Neural progenitor cell (in vitro differentiated cells): ENCODE data around the gene SLC45A1. TPM values are rescaled to one million over a fixed set of nuclear protein-coding genes. Genes with fewer than 3 reads are reported as not detected.

Experiments used
- DNase-seq: peaks from one replicate; pipeline ENCODE4 v3.0.0-alpha.2; 2016; ENCODE audit warnings: low spot score
- H2AFZ ChIP-seq: fragments of 200-600 bp; sonication (generic); replicated peaks from 2 replicates; pipeline ENCODE4 v1.6.1; 2016; ENCODE audit warnings: antibody characterized with exemption
- H3F3A ChIP-seq: fragments of 200-600 bp; sonication (generic); 2 replicates; pipeline ENCODE4 v1.6.1; 2016; ENCODE audit warnings: antibody characterized with exemption, low read depth
- H3K27ac ChIP-seq: fragments of 200-600 bp; sonication (generic); 2 replicates; pipeline ENCODE4 v1.5.1; 2016; ENCODE audit warnings: mild to moderate bottlenecking
- H3K27me3 ChIP-seq: fragments of 200-600 bp; sonication (generic); 2 replicates; pipeline ENCODE4 v1.6.1; 2016; ENCODE audit warnings: mild to moderate bottlenecking, moderate library complexity
- H3K36me3 ChIP-seq: fragments of 200-600 bp; sonication (generic); 2 replicates; pipeline ENCODE4 v1.5.1; 2016
- H3K4me1 ChIP-seq: fragments of 200-600 bp; sonication (generic); 2 replicates; pipeline ENCODE4 v1.6.1; 2016; ENCODE audit warnings: mixed run types
- H3K4me2 ChIP-seq: fragments of 200-600 bp; sonication (generic); 2 replicates; pipeline ENCODE4 v1.6.1; 2016
- H3K4me3 ChIP-seq: fragments of 200-600 bp; sonication (generic); 2 replicates; pipeline ENCODE4 v1.5.1; 2016
- H3K79me2 ChIP-seq: fragments of 200-600 bp; sonication (generic); 2 replicates; pipeline ENCODE4 v1.6.1; 2016; ENCODE audit warnings: low read depth
- H3K9ac ChIP-seq: fragments of 200-600 bp; sonication (generic); 2 replicates; pipeline ENCODE4 v1.6.1; 2016
- H3K9me3 ChIP-seq: fragments of 200-600 bp; sonication (generic); 2 replicates; pipeline ENCODE4 v1.5.1; 2016; ENCODE audit warnings: low read depth
- H4K20me1 ChIP-seq: fragments of 200-600 bp; sonication (generic); 2 replicates; pipeline ENCODE4 v1.6.1; 2016; ENCODE audit warnings: low read depth
- H3K27ac Mint-ChIP-seq: 3 replicates; pipeline ENCODE4 v1.8.0; 2021; ENCODE audit warnings: mixed read lengths
- H3K27me3 Mint-ChIP-seq: 2 replicates; pipeline ENCODE4 v1.8.0; 2022; ENCODE audit warnings: low read depth, mild to moderate bottlenecking, inconsistent platforms, moderate library complexity, mixed read lengths; ENCODE audit not compliant: insufficient read depth
- H3K36me3 Mint-ChIP-seq: 3 replicates; pipeline ENCODE4 v1.8.0; 2021; ENCODE audit warnings: mixed read lengths
- H3K4me1 Mint-ChIP-seq: 3 replicates; pipeline ENCODE4 v1.8.0; 2021; ENCODE audit warnings: mixed read lengths
- H3K4me3 Mint-ChIP-seq: 3 replicates; pipeline ENCODE4 v1.8.0; 2021; ENCODE audit warnings: mild to moderate bottlenecking, moderate library complexity, mixed read lengths
- H3K9me3 Mint-ChIP-seq: 3 replicates; pipeline ENCODE4 v1.8.0; 2020; ENCODE audit warnings: mixed read lengths
- EZH2 ChIP-seq: fragments of 200-600 bp; sonication (generic); IDR thresholded peaks from 2 replicates; pipeline ENCODE4 v1.6.1; 2017; ENCODE audit warnings: antibody characterized with exemption, mild to moderate bottlenecking, moderate library complexity
- EZH2phosphoT487 ChIP-seq: fragments of 200-600 bp; sonication (generic); IDR thresholded peaks from 2 replicates; pipeline ENCODE4 v1.6.1; 2017; ENCODE audit warnings: antibody characterized with exemption
- total RNA-seq: library from RNA; depleted of rRNA; stranded (reverse); fragments of >200 nt; gene quantifications from 2 replicates; pipeline ENCODE4 v1.2.3, GENCODE V29; 2015; ENCODE audit warnings: low replicate concordance
- TF ChIP-seq, protein P1 (sequence below): fragments of 200-600 bp; sonication (generic); IDR thresholded peaks from 2 replicates; pipeline ENCODE4 v1.5.1; 2017; ENCODE audit warnings: antibody characterized with exemption, mild to moderate bottlenecking

Gene SLC45A1
- total RNA-seq, 1 donor from 2014 or later, result 1.1 TPM

DNA sequence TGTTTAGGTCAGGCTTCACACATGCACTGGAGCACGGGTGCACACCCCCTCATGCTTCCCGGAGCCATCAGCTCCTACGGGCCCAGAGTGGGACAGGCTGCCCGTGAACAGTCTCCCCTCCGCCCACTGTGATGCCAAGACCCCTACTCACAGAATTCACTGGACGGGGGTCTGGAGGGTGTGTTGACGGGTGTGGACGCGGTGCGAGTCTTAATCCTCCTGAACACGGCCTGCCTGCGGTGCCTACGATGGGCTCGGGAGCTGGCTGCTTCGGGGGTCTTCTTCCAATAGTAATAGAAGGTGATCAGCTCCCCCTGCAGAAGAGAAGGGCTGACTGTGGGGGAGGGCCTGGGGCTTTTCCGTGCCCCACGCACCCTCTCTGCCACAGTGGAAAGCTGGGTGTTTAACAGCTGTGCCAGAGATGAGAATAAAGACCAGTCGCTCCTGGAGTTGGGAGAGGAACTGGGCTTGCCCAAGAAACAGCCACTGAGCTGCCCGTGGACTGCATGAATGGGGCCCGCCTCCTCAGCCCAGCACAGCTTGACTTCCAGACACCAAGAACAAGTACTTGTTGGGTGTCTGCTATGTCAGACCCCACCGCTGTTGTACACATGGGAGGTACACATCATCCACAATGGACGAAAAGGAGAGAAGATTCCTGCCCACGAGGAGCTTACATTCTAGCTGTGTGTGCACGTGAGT, 47.9 kb downstream of the SLC45A1 start:
- H3K27ac ChIP-seq, result no peak overlapping the region
- H3K4me2 ChIP-seq, result no peak overlapping the region
- H3K4me1 ChIP-seq, result peaks cover 18% of the 10 kb centered on the region
- H3K79me2 ChIP-seq, result peaks cover 48% of the 10 kb centered on the region
- peak overlapping the region; percentile 74 for H3K27ac Mint-ChIP-seq
- no peaks in the 10 kb centered on the region for H3K9me3 Mint-ChIP-seq
- TF ChIP-seq EZH2phosphoT487 (no peak), EZH2 (no peak)
- TF ChIP-seq, protein P1, sequence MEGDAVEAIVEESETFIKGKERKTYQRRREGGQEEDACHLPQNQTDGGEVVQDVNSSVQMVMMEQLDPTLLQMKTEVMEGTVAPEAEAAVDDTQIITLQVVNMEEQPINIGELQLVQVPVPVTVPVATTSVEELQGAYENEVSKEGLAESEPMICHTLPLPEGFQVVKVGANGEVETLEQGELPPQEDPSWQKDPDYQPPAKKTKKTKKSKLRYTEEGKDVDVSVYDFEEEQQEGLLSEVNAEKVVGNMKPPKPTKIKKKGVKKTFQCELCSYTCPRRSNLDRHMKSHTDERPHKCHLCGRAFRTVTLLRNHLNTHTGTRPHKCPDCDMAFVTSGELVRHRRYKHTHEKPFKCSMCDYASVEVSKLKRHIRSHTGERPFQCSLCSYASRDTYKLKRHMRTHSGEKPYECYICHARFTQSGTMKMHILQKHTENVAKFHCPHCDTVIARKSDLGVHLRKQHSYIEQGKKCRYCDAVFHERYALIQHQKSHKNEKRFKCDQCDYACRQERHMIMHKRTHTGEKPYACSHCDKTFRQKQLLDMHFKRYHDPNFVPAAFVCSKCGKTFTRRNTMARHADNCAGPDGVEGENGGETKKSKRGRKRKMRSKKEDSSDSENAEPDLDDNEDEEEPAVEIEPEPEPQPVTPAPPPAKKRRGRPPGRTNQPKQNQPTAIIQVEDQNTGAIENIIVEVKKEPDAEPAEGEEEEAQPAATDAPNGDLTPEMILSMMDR, result no peak
- no peaks in the 10 kb centered on the region for H3K27me3 ChIP-seq
- H3K27me3 Mint-ChIP-seq, result peaks cover 6% of the 10 kb centered on the region
- no peak overlapping the region for H2AFZ ChIP-seq
- H3K9me3 ChIP-seq, result no peaks in the 10 kb centered on the region
- no peak overlapping the region for H3K9ac ChIP-seq
- H3K36me3 Mint-ChIP-seq, result peaks cover 36% of the 10 kb centered on the region
- H3K36me3 ChIP-seq, result no peaks in the 10 kb centered on the region
- H3F3A ChIP-seq, result no peaks in the 10 kb centered on the region
- no peak for DNase-seq
- peaks cover 61% of the 10 kb centered on the region for H3K4me1 Mint-ChIP-seq
- no peak overlapping the region for H3K4me3 ChIP-seq
- H3K4me3 Mint-ChIP-seq, result no peak overlapping the region
- peaks cover 73% of the 10 kb centered on the region for H4K20me1 ChIP-seq

DNA sequence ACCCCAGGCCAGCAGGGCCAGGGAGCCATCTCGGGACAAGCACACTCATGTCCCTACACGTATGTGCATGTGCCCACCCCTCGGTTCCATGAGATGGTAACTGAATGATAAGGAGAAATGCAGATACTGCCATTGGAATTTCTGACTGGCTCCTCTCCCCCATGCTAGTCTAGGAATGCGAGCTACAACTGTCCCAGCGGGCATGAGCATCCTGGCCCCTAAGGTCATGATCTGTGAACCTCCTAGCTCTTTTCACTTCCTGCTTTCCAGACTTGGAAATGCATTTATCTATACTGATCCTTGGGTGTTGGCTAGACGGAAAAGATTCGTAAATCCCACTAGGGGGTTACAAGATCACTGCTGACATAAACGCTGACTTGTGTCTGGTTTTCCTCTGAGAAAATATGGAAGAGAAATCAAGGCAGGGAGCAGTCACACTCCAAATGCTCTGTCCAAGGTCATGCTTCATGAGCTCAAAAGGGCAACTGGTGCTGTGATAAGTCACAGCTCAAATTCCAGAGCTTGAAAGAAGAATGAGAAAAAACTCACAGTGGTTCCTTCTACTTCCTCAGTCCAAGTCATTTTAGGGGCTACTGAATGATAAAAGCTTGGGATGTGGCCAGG, 49.8 kb downstream of the SLC45A1 start:
- Histone ChIP-seq H3K27me3 (no peaks in the 10 kb centered on the region), H4K20me1 (peaks cover 84% of the 10 kb centered on the region), H3K79me2 (peaks cover 67% of the 10 kb centered on the region), H3K4me1 (peaks cover 36% of the 10 kb centered on the region), H3K27ac (no peak overlapping the region), H3K9me3 (no peaks in the 10 kb centered on the region), H3K9ac (no peak overlapping the region), H3K4me2 (no peak overlapping the region), H3F3A (peaks cover 9% of the 10 kb centered on the region), H3K4me3 (no peak overlapping the region), H2AFZ (no peak overlapping the region), H3K36me3 (no peaks in the 10 kb centered on the region)
- H3K4me1 Mint-ChIP-seq, result peaks cover 75% of the 10 kb centered on the region
- no peak overlapping the region for H3K4me3 Mint-ChIP-seq
- H3K36me3 Mint-ChIP-seq, result peaks cover 29% of the 10 kb centered on the region
- TF ChIP-seq EZH2phosphoT487, result no peak
- no peak for TF ChIP-seq EZH2
- TF ChIP-seq, protein P1, result no peak
- H3K9me3 Mint-ChIP-seq, result no peaks in the 10 kb centered on the region
- DNase-seq, result no peak
- H3K27ac Mint-ChIP-seq, result peak overlapping the region; percentile 32
- H3K27me3 Mint-ChIP-seq, result peaks cover 6% of the 10 kb centered on the region

DNA sequence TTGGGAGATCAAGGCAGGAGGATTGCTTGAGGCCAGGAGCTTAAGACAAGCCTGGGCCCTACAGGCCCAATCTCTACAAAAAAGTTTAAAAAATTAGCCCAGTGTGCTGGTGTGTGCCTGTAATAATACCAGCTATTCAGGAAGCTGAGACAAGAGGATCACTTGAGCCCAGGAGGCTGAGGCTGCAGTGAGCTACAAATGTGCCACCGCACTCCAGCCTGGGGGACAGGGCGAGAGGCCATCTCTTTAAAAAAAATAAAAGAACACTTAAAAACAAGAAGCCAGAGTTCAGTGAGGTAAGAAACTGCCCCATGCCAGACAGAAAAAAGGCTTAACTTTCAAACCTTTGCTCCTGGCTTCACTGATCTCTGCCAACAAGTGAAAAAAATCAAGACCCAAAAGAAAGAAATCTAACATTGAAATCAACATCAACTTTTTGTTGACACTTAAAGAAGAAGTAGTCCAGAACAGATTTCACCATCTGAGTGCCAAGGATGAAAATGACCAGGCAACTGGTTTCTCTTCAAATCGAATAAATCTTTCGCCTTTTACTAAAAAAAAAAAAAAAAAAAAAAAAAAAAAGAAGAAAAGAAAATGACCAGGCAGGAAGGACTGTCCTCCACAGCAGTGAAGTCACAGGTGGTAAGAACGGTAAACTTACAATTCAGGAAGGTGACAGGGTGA, 51.2 kb downstream of the SLC45A1 start:
- no peaks in the 10 kb centered on the region for H3K9me3 Mint-ChIP-seq
- no peak overlapping the region for H3K27ac Mint-ChIP-seq
- Histone ChIP-seq H3K79me2 (peaks cover 68% of the 10 kb centered on the region), H3K4me3 (no peak overlapping the region), H3K9ac (no peak overlapping the region), H3K9me3 (no peaks in the 10 kb centered on the region), H3K36me3 (no peaks in the 10 kb centered on the region), H3K4me1 (peaks cover 44% of the 10 kb centered on the region), H3K27me3 (no peaks in the 10 kb centered on the region), H3K27ac (no peak overlapping the region), H4K20me1 (peaks cover 84% of the 10 kb centered on the region), H2AFZ (no peak overlapping the region), H3K4me2 (no peak overlapping the region), H3F3A (peaks cover 23% of the 10 kb centered on the region)
- peaks cover 83% of the 10 kb centered on the region for H3K4me1 Mint-ChIP-seq
- H3K27me3 Mint-ChIP-seq, result peaks cover 8% of the 10 kb centered on the region
- H3K36me3 Mint-ChIP-seq, result peaks cover 23% of the 10 kb centered on the region
- no peak for DNase-seq
- no peak for TF ChIP-seq EZH2phosphoT487
- TF ChIP-seq EZH2, result no peak
- H3K4me3 Mint-ChIP-seq, result no peak overlapping the region
